ENCODE results near the gene LILRA6.
"Not testable (repeated sequence)": the region's sequence is repeated elsewhere in the genome, so short reads cannot be mapped to it uniquely, and the experiment has no call there.

LILRA6 gene

DNA sequence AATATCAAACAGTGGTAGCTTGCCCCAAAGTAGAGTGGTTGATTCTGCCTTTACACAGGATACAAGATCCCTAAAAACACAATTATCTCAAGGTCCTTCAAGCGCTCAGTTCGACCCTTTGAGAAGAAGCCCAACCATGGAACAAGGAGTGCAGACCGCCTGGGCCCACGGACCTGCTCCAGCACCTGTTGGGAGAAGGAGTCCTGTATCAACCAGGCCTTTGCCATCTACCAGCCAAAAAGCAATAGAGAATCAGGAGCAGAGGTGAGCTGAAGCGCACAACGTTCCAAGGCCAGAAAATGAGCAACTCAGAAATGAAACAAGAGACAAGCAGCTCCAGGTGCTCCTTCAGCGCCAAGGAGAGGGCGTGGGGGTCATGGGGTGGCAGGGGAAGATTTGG lies 13.4 kb downstream of the LILRA6 start:
- DNase-seq = no peak

GRCh38 chr19:54224619-54225018 lies 18.0 kb downstream of the LILRA6 start:
- not testable (repeated sequence) for DNase-seq

GRCh38 chr19:54223937-54224281 lies 18.7 kb downstream of the LILRA6 start:
- DNase-seq = not testable (repeated sequence)

DNA sequence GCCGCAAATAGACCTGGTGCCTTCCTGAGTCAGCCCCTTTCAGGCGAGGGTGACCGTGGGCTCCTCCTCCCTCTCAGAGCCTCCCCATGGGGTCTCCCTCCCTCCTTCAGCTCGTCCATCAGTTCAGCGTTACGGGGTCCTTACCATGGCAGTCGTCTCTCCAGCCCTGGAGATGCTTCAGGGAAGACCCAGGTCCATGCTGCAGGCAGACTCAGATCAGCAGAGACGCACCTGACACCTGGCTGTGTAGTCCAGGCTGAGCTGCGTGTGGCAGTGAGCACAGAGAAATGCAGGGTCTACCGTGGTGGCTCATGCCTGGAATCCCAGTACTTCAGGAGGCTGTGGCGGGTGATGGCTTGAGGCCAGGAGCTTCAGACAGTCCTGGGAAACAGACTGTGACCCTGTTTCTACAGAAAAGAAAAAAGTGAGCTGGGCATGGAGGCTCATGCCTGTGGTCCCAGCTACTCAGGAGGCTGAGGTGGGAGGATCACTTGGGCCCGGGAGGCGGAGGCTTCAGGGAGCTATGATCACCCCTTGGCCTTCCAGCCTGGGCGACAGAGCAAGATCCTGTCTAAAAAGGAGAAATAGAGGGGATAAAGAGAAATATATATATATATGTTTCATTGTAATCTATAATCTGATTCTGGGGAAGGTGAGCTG lies 19.2 kb downstream of the LILRA6 start:
- not testable (repeated sequence) for DNase-seq

DNA sequence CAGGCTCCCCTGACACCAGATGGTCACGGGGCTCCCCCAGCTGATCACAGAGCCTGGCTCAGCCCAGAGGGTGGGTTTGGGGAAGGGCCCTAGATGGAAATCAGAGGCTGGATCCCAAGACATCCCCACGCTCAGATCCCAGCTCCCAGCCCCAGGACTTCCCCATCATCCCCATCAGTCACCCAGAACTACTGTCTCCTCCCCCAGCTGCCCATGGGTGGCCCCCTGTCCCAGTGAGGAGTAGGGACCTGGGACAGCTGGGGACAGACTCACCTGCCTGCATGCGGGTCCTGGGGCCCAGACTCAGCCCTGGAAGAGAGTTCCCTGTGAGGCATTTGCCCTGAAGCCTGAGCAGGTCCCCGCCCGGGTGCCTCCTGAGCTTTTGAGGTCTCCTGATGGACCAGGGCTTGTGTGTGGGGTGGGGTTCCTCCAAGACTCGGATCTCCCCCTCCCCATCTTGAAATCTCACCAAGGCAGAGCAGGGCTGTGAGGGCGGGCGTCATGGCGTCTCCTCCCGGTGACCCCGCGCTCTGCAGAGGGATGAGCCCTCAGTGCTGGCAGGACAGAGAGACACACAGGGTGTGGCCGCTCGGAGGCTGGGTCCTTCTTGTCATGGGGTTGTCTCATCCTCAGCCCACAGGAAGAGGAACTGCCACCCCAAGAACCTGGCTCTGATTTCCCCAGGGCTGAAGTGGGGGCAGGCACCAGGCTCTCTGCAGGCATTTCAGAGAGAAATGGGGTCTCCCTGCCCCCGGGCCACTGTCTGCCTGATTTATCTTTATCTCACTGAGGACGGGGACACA lies 19.9 kb downstream of the LILRA6 start, which contains the start of gene LILRB3:
Gene LILRB3 (minus strand): TSS at position 534 of the 803 bp plus-strand sequence. CDS start 31 bp downstream, at position 503.
- not testable (repeated sequence) for DNase-seq

- not testable (repeated sequence) for DNase-seq
Measured at GRCh38 chr19:54221947-54222346, 20.6 kb downstream of the LILRA6 start.

- DNase-seq = not testable (repeated sequence)
Measured at GRCh38 chr19:54219702-54220101, 22.9 kb downstream of the LILRA6 start.

GRCh38 chr19:54218960-54219661 lies 23.5 kb downstream of the LILRA6 start:
- DNase-seq = no peak

GRCh38 chr19:54218259-54218658 lies 24.3 kb downstream of the LILRA6 start:
- no peak for DNase-seq

- DNase-seq = not testable (repeated sequence)
Measured at GRCh38 chr19:54217517-54218247, 24.9 kb downstream of the LILRA6 start.

DNA sequence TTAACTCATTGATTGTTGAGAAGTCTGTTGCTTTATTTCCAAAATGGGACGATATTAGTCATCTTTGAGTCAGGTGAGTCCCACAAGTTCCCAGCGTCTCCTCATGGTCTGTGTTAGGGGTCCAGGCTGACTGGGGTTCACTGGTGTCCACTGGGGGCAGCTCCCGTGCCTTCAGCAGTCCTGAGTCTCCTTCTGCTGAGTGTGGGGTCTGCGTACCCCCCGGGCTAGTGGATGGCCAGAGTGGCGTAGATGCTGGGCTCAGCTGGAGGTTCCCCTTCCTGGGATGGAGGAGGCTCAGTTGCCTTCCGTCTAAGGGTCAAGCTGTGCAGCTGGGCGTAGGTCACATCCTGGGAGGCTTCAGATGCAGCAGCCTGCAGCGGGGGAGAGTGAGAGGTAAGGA lies 25.7 kb downstream of the LILRA6 start:
- DNase-seq = no peak

GRCh38 chr19:54214734-54215133 lies 27.9 kb downstream of the LILRA6 start:
- DNase-seq = not testable (repeated sequence)

DNA sequence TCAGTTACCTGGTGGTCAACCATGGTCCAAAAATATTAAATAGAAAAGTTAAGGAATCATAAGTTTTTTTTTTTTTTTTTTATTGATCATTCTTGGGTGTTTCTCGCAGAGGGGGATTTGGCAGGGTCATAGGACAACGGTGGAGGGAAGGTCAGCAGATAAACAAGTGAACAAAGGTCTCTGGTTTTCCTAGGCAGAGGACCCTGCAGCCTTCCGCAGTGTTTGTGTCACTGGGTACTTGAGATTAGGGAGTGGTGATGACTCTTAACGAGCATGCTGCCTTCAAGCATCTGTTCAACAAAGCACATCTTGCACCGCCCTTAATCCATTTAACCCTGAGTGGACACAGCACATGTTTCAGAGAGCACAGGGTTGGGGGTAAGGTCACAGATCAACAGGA lies 28.4 kb downstream of the LILRA6 start:
- DNase-seq = not testable (repeated sequence)

- DNase-seq = no peak
Measured at GRCh38 chr19:54211235-54211634, 31.4 kb downstream of the LILRA6 start.

GRCh38 chr19:54209811-54210494 lies 32.6 kb downstream of the LILRA6 start:
- peak; percentile 97 for DNase-seq

DNA sequence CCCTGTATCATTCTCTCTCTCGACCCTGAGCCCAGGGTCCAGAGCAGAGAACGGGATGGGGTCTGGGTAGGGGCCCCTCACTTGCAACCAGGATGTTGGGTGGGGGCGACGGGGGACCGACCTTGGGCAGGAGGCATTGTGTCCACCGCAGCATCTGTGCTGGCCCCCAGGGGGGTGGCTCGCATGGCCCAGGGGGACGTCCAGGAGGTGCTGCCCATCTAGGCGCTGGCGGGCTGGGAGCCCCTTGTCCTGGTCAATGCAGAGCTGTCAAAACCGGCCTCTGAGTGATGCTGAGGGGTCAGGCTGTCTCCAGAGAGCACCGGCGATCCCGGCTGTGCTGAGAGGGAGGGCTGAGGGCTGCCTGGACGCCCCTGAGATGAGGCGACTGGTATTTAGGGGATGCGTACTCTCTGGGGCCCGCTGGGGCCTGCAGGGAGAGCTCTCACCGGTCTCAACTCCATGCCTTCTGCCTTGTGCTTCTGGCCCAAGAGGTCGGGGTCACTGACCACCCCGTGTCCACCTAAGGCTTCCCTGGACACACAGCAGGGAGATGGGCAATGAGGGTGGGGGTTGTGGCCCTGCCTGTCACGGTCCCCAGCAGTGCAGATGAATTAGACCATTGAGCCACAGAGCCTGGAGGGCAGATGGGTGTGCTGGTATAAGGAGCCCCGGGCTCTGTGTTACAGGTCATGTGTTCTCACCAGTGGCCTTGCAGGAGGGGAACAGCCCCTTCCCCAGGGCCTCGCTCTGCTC lies 33.4 kb downstream of the LILRA6 start:
- DNase-seq = peak; percentile 7

- peak; percentile 6 for DNase-seq
Measured at GRCh38 chr19:54208784-54209057, 33.9 kb downstream of the LILRA6 start.

DNA sequence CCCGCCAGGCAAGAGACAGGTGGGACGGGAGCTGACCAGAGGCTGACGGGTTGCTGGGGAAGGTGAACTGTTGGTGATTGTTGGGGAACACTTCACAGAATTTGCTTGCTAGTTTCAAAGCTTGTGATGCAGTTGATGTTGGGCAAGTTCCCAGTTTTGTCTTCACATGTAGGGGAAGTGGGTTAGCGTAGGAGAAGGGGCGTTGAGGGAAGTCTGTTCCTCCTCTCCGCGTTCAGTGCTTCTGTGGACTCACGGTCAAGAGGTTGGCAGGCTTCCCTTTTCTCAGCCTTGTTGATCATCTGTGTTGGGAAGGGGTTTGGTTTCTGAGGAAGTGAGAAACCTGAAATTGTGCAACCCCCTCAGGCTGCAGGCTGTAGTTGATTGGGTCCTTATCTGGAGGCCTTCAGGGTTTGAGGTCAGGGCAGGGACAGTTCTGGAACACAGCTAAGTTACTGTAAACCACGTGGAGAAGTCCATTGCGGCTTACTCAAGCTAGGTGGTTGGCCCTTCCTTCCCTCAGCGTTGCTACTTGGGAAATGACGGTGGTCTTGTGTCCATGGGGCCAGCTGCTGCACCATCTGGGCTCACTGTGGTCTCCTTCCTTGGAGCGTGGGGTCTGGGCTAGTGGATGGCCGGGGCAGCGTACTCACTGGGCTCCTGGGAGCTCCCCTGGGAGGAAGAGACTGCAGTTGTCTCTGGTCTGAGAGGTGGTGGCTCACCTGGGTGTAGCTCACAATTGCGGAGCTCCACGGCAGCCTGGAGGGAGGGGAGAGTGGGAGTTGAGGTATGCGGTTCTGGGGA lies 34.4 kb downstream of the LILRA6 start:
- DNase-seq = peak; percentile 50

- no peak for DNase-seq
Measured at GRCh38 chr19:54207676-54207982, 35.0 kb downstream of the LILRA6 start.

DNA sequence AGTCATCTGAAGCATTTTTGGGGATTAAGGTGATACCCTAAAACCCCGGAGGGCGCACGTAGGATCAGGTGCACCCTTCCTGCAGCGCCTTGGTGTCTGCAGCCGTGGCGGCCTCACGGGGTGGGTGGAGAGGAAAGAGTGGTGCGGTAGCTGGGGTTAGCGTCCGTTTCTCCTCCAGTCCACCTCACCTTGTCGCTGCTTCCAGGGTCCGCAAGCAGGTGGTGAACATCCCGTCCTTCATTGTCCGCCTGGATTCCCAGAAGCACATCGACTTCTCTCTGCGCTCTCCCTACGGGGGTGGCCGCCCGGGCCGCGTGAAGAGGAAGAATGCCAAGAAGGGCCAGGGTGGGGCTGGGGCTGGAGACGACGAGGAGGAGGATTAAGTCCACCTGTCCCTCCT lies 35.4 kb downstream of the LILRA6 start:
- not testable (repeated sequence) for DNase-seq

- no peak for DNase-seq
Measured at GRCh38 chr19:54206831-54207177, 35.8 kb downstream of the LILRA6 start.

All from fibroblast of upper back skin (primary cell).